H9 (cell line): ENCODE data around the gene C22orf23. TPM values are rescaled to one million over a fixed set of nuclear protein-coding genes. Genes with fewer than 3 reads are reported as not detected.

Experiments
- DNase-seq: peaks from one replicate; pipeline ENCODE4 v3.0.0-alpha.2; 2017
- H2AFZ ChIP-seq: one replicate; pipeline ENCODE4 v1.6.1; 2013; ENCODE audit warnings: mild to moderate bottlenecking, low read length, control low read depth, moderate library complexity
- H2AK5ac ChIP-seq: 2 replicates; pipeline ENCODE4 v1.6.1; 2013; ENCODE audit warnings: low read length, control low read depth, mixed read lengths; ENCODE audit not compliant: insufficient read length
- H2BK120ac ChIP-seq: one replicate; pipeline ENCODE4 v1.6.1; 2013; ENCODE audit warnings: low read depth, mild to moderate bottlenecking, low read length, control low read depth, inconsistent platforms; ENCODE audit not compliant: poor library complexity, severe bottlenecking
- H2BK12ac ChIP-seq: 2 replicates; pipeline ENCODE4 v1.6.1; 2013; ENCODE audit warnings: low read length, control low read depth, mixed read lengths, low read depth; ENCODE audit not compliant: insufficient read length
- H2BK15ac ChIP-seq: 2 replicates; pipeline ENCODE4 v1.6.1; 2013; ENCODE audit warnings: low read depth, low read length, control low read depth
- H2BK20ac ChIP-seq: one replicate; pipeline ENCODE4 v1.6.1; 2013; ENCODE audit warnings: low read depth, mild to moderate bottlenecking, low read length, control low read depth, inconsistent platforms; ENCODE audit not compliant: poor library complexity, severe bottlenecking
- H2BK5ac ChIP-seq: 2 replicates; pipeline ENCODE4 v1.6.1; 2013; ENCODE audit warnings: low read length, control low read depth, mixed read lengths; ENCODE audit not compliant: insufficient read length
- H3K14ac ChIP-seq: 2 replicates; pipeline ENCODE4 v1.6.1; 2013; ENCODE audit warnings: low read length, control low read depth; ENCODE audit not compliant: insufficient read depth
- H3K18ac ChIP-seq: 2 replicates; pipeline ENCODE4 v1.6.1; 2013; ENCODE audit warnings: low read depth, mild to moderate bottlenecking, mixed read lengths, low read length, control low read depth; ENCODE audit not compliant: insufficient read length
- H3K23ac ChIP-seq: 2 replicates; pipeline ENCODE4 v1.6.1; 2013; ENCODE audit warnings: low read length, control low read depth, mixed read lengths, low read depth; ENCODE audit not compliant: insufficient read length
- H3K23me2 ChIP-seq: 2 replicates; pipeline ENCODE4 v1.6.1; 2013; ENCODE audit warnings: low read depth, mild to moderate bottlenecking, mixed read lengths, low read length, control low read depth; ENCODE audit not compliant: insufficient read length, poor library complexity, severe bottlenecking
- H3K27ac ChIP-seq: 2 replicates; pipeline ENCODE4 v1.5.1; 2013; ENCODE audit warnings: low read length, control low read depth, mixed read lengths, low read depth; ENCODE audit not compliant: insufficient read length
- H3K27me3 ChIP-seq: 2 replicates; pipeline ENCODE4 v1.6.1; 2013; ENCODE audit warnings: low read length, control low read depth, inconsistent platforms; ENCODE audit not compliant: insufficient read depth
- H3K4ac ChIP-seq: 2 replicates; pipeline ENCODE4 v1.6.1; 2013; ENCODE audit warnings: low read depth, mild to moderate bottlenecking, control low read depth, inconsistent platforms, low read length, moderate library complexity
- H3K4me1 ChIP-seq: 2 replicates; pipeline ENCODE4 v1.6.1; 2013; ENCODE audit warnings: low read length, control low read depth, inconsistent platforms; ENCODE audit not compliant: insufficient read depth
- H3K4me2 ChIP-seq: 2 replicates; pipeline ENCODE4 v1.6.1; 2013; ENCODE audit warnings: low read length, control low read depth, mixed read lengths; ENCODE audit not compliant: insufficient read length, insufficient read depth
- H3K56ac ChIP-seq: 2 replicates; pipeline ENCODE4 v1.6.1; 2013; ENCODE audit warnings: low read depth, mild to moderate bottlenecking, mixed read lengths, low read length, control low read depth; ENCODE audit not compliant: insufficient read length
- H3K79me1 ChIP-seq: 2 replicates; pipeline ENCODE4 v1.6.1; 2013; ENCODE audit warnings: low read depth, mild to moderate bottlenecking, moderate library complexity, low read length, control low read depth, inconsistent platforms; ENCODE audit not compliant: insufficient read depth, poor library complexity, severe bottlenecking
- H3K79me2 ChIP-seq: 2 replicates; pipeline ENCODE4 v1.6.1; 2013; ENCODE audit warnings: low read length, control low read depth, inconsistent platforms; ENCODE audit not compliant: insufficient read depth
- H3K9ac ChIP-seq: 2 replicates; pipeline ENCODE4 v1.6.1; 2013; ENCODE audit warnings: low read length, control low read depth, mixed read lengths; ENCODE audit not compliant: insufficient read length; ENCODE audit errors: extremely low read depth
- H3K9me3 ChIP-seq: one replicate; pipeline ENCODE4 v1.6.1; 2013; ENCODE audit warnings: low read depth, low read length, inconsistent platforms; ENCODE audit not compliant: control insufficient read depth
- H3T11ph ChIP-seq: one replicate; pipeline ENCODE4 v1.6.1; 2013; ENCODE audit warnings: mild to moderate bottlenecking, low read length, control low read depth, inconsistent platforms
- H4K20me1 ChIP-seq: one replicate; pipeline ENCODE4 v1.6.1; 2013; ENCODE audit not compliant: control insufficient read depth, insufficient read length, insufficient read depth
- H4K5ac ChIP-seq: 2 replicates; pipeline ENCODE4 v1.6.1; 2013; ENCODE audit warnings: low read depth, mild to moderate bottlenecking, mixed read lengths, low read length, control low read depth; ENCODE audit not compliant: insufficient read length
- H4K8ac ChIP-seq: replicated peaks from 2 replicates; pipeline ENCODE4 v1.6.1; 2013; ENCODE audit warnings: low read length, control low read depth, mixed read lengths, low read depth; ENCODE audit not compliant: insufficient read length
- H4K91ac ChIP-seq: 2 replicates; pipeline ENCODE4 v1.6.1; 2013; ENCODE audit warnings: low read depth, mild to moderate bottlenecking, moderate library complexity, mixed read lengths, low read length, control low read depth; ENCODE audit not compliant: insufficient read length
- H3K27ac Mint-ChIP-seq, 3 experiments: 2 replicates in 2 of 3; 3 replicates in 1 of 3; pipeline ENCODE4 v1.8.0; 2020 to 2021; ENCODE audit warnings: mixed read lengths in 3 of 3, mild to moderate bottlenecking in 1 of 3, moderate library complexity in 1 of 3
- H3K27me3 Mint-ChIP-seq: 2 replicates; pipeline ENCODE4 v1.8.0; 2021; ENCODE audit warnings: low read depth, mild to moderate bottlenecking, moderate library complexity, mixed read lengths
- H3K36me3 Mint-ChIP-seq, 3 experiments: 2 replicates in 2 of 3; 3 replicates in 1 of 3; pipeline ENCODE4 v1.8.0; 2020 to 2021; ENCODE audit warnings: low read depth in 3 of 3, mixed read lengths in 3 of 3; ENCODE audit not compliant: insufficient read depth in 1 of 3
- H3K4me1 Mint-ChIP-seq, 2 experiments: 2 replicates each; pipeline ENCODE4 v1.8.0; 2020; ENCODE audit warnings: mixed read lengths in 2 of 2
- H3K4me3 Mint-ChIP-seq, 2 experiments: 2 replicates in 1 of 2; 3 replicates in 1 of 2; pipeline ENCODE4 v1.8.0; 2020 to 2021; ENCODE audit warnings: mild to moderate bottlenecking in 2 of 2, mixed read lengths in 2 of 2, moderate library complexity in 1 of 2
- H3K9me3 Mint-ChIP-seq, 2 experiments: 2 replicates in 1 of 2; 3 replicates in 1 of 2; pipeline ENCODE4 v1.8.0; 2020; ENCODE audit warnings: mild to moderate bottlenecking in 2 of 2, mixed read lengths in 2 of 2, moderate library complexity in 1 of 2
- WGBS: extraction: QIAGEN DNeasy Blood & Tissue Kit; methylation state at CpG from one replicate; pipeline ENCODE4 v1.1.7; 2013; ENCODE audit warnings: missing lambda C conversion rate, low lambda C conversion rate, mixed read lengths; ENCODE audit not compliant: insufficient read length; ENCODE audit errors: extremely low coverage; 5-methylcytosine and 5-hydroxymethylcytosine counted together
- total RNA-seq: library from RNA; stranded (reverse); gene quantifications from 2 replicates; pipeline ENCODE4 v1.2.1, GENCODE V29; 2021
- TF ChIP-seq, protein P1 (sequence below): fragments of 200-600 bp; sonication (generic); conservative IDR thresholded peaks from 3 replicates; pipeline ENCODE4 v1.8.0; 2021; ENCODE audit warnings: antibody characterized with exemption, mild to moderate bottlenecking

The C22orf23 gene
- total RNA-seq, 1 experiment from 2014 or later: 0.57 TPM

DNA sequence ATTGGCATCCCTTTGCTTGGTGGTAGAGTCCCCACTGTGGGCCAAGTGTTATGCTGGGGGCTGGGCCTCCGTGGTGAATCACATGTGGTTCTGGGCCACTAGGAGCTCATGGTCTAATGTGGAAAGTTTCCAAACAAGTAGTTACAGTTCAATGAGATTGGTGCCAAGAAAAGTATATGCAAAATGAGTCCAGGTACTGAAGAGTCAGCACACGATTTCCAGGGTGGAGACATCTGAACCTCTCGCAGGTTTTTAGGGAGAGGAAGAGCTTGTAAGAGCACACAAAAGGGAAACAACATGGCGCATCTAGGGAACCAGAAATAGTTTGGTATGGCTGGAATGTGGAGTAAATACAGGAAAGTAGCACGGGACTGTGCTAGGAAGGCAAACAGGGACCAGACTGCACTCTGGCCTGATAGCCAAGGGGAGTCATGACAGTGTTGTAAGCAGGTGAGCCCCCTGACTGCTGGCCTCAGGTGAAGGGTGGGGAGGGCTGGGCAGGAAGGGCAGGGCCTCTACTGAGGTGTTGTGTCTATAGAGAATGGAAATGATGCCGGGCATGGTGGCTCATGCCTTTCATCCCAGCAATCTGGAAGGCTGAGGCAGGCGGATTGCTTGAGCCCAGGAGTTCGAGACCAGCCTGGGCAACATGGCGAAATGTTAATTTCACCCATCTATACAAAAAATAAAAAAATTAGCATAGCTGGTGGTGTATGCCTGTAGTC lies 12.7 kb upstream of the C22orf23 start:
- Histone ChIP-seq H3K23me2 (no peaks in the 10 kb centered on the region), H3K4ac (no peak overlapping the region), H2BK20ac (no peak overlapping the region), H4K91ac (no peak overlapping the region), H3K27ac (no peak overlapping the region), H3K4me1 (no peaks in the 10 kb centered on the region), H4K20me1 (no peaks in the 10 kb centered on the region), H3K9me3 (no peaks in the 10 kb centered on the region), H4K8ac (no peak overlapping the region), H3T11ph (no peak overlapping the region), H2BK5ac (no peak overlapping the region), H3K27me3 (no peaks in the 10 kb centered on the region), H2BK15ac (no peak overlapping the region), H2BK12ac (no peak overlapping the region), H2BK120ac (no peak overlapping the region), H3K14ac (no peak overlapping the region), H4K5ac (no peak overlapping the region), H3K18ac (no peak overlapping the region), H3K79me2 (no peaks in the 10 kb centered on the region), H3K79me1 (no peaks in the 10 kb centered on the region), H3K4me2 (no peak overlapping the region), H2AK5ac (no peak overlapping the region), H3K9ac (no peak overlapping the region), H3K56ac (no peak overlapping the region), H3K23ac (no peak overlapping the region), H2AFZ (no peak overlapping the region)
- WGBS: no CpG with 5 or more reads among the region's 9 CpGs
- Mint-ChIP-seq H3K4me3 (no peak overlapping the region), H3K4me1 (peaks cover 21 to 27% of the 10 kb centered on the region in 2 experiments), H3K9me3 (0 out of 5 replicates have a peak, but pooled peaks cover 0 to 3% of the 10 kb centered on the region in 2 experiments), H3K27me3 (no peaks in the 10 kb centered on the region; the same call in 1 of the 2 replicates), H3K36me3 (peaks cover 31 to 69% (median 55%) of the 10 kb centered on the region in 3 experiments; a peak in 6 of 7 replicates), H3K27ac (peak overlapping the region; percentile 0 to 40 (median 3); a peak in 4 of 7 replicates)
- TF ChIP-seq, protein P1, sequence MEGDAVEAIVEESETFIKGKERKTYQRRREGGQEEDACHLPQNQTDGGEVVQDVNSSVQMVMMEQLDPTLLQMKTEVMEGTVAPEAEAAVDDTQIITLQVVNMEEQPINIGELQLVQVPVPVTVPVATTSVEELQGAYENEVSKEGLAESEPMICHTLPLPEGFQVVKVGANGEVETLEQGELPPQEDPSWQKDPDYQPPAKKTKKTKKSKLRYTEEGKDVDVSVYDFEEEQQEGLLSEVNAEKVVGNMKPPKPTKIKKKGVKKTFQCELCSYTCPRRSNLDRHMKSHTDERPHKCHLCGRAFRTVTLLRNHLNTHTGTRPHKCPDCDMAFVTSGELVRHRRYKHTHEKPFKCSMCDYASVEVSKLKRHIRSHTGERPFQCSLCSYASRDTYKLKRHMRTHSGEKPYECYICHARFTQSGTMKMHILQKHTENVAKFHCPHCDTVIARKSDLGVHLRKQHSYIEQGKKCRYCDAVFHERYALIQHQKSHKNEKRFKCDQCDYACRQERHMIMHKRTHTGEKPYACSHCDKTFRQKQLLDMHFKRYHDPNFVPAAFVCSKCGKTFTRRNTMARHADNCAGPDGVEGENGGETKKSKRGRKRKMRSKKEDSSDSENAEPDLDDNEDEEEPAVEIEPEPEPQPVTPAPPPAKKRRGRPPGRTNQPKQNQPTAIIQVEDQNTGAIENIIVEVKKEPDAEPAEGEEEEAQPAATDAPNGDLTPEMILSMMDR: no peak
- DNase-seq: no peak
